Upper lobe of left lung (tissue), 4 donors: ENCODE data around the gene UBASH3A.

ENCODE experiments used
- CTCF ChIP-seq, 6 experiments: fragments of 450-650 bp in 4 of 6; fragments of 200-600 bp in 2 of 6; sonication (generic) in 2 of 6; IDR thresholded peaks; one replicate each; pipeline ENCODE4 v1.5.1; 2016 to 2019; ENCODE audit warnings: antibody characterized with exemption in 6 of 6
- EP300 ChIP-seq, 4 donors: sonication (generic); formaldehyde crosslinking; IDR thresholded peaks; one replicate each; pipeline ENCODE4 v1.5.1; 2017; ENCODE audit warnings: antibody characterized with exemption in 4 of 4, control low read depth in 2 of 4
- POLR2A ChIP-seq, 4 donors: fragments of 450-650 bp; IDR thresholded peaks; one replicate each; pipeline ENCODE4 v1.5.1; 2016 to 2017; ENCODE audit warnings: antibody characterized with exemption in 4 of 4, mild to moderate bottlenecking in 2 of 4
- POLR2AphosphoS5 ChIP-seq, 2 donors: sonication (generic); formaldehyde crosslinking; IDR thresholded peaks; one replicate each; pipeline ENCODE4 v1.5.1; 2017; ENCODE audit warnings: antibody characterized with exemption in 2 of 2

- no peak for TF ChIP-seq POLR2A (IDR thresholded peaks at IDR 0.05)
- no peak for TF ChIP-seq CTCF (IDR thresholded peaks at IDR 0.05)
- no peak for TF ChIP-seq POLR2AphosphoS5 (IDR thresholded peaks at IDR 0.05)
- no peak for TF ChIP-seq EP300 (IDR thresholded peaks at IDR 0.05)
These were observed 26.3 kb upstream of the UBASH3A start for GRCh38 chr21:42377211-42377950.
